Activated CD4-positive, alpha-beta T cell treated with anti-CD3 and anti-CD28 coated beads, Interleukin-10, Interleukin-2, amounts not matched to agents 100 ng/mL and 50 ng/mL, durations not matched to agents 16 hours and 8 hours (primary cell): ENCODE data around the gene HCAR2.
"Not testable (repeated sequence)": the region's sequence is repeated elsewhere in the genome, so short reads cannot be mapped to it uniquely, and the experiment has no call there.

ENCODE experiments used
- DNase-seq: peaks from one replicate; pipeline ENCODE4 v3.0.0-alpha.2; 2020

The HCAR2 gene

GRCh38 chr12:122661246-122661645 is 41.9 kb downstream of the HCAR2 start:
- no peak for DNase-seq

GRCh38 chr12:122659579-122659978 is 43.6 kb downstream of the HCAR2 start:
- no peak for DNase-seq

- DNase-seq: no peak
Measured at GRCh38 chr12:122656298-122656697, 46.9 kb downstream of the HCAR2 start.

- DNase-seq: not testable (repeated sequence)
Measured at GRCh38 chr12:122653291-122653690, 49.9 kb downstream of the HCAR2 start.

GRCh38 chr12:122651520-122652224 is 51.5 kb downstream of the HCAR2 start:
- no peak for DNase-seq
